GM19193 (cell line): Measurements from ENCODE around the gene KTN1.

Experiments
- POLR2A ChIP-seq: IDR thresholded peaks from 4 replicates; pipeline ENCODE4 v1.6.1; 2011; ENCODE audit not compliant: insufficient read depth, insufficient read length; ENCODE audit errors: extremely low read depth

KTN1 gene

GRCh38 chr14:55579724-55580469, at the start of gene KTN1:
KTN1 (plus strand) TSS chr14:55580207; CDS start chr14:55612049, 31,842 bp downstream.
- peak; percentile 65 for TF ChIP-seq POLR2A

- no peak for TF ChIP-seq POLR2A
Observed at GRCh38 chr14:55530464-55530863, 49.5 kb upstream of the KTN1 start.

- no peak for TF ChIP-seq POLR2A
Observed at GRCh38 chr14:55532645-55533344, 47.2 kb upstream of the KTN1 start.

GRCh38 chr14:55533960-55534359, 46.0 kb upstream of the KTN1 start:
- no peak for TF ChIP-seq POLR2A

- no peak for TF ChIP-seq POLR2A
Observed at GRCh38 chr14:55535516-55536203, 44.3 kb upstream of the KTN1 start.

- no peak for TF ChIP-seq POLR2A
Observed at GRCh38 chr14:55536204-55536708, 43.8 kb upstream of the KTN1 start.

GRCh38 chr14:55537782-55538181, 42.2 kb upstream of the KTN1 start:
- no peak for TF ChIP-seq POLR2A

- no peak for TF ChIP-seq POLR2A
Observed at GRCh38 chr14:55539975-55540374, 40.0 kb upstream of the KTN1 start.

GRCh38 chr14:55540847-55541773, 38.9 kb upstream of the KTN1 start:
- TF ChIP-seq POLR2A, result no peak

- TF ChIP-seq POLR2A, result no peak
Observed at GRCh38 chr14:55545779-55546178, 34.2 kb upstream of the KTN1 start.

- TF ChIP-seq POLR2A, result no peak
Observed at GRCh38 chr14:55546212-55546874, 33.7 kb upstream of the KTN1 start.

GRCh38 chr14:55547650-55548315, 32.2 kb upstream of the KTN1 start:
- no peak for TF ChIP-seq POLR2A

- no peak for TF ChIP-seq POLR2A
Observed at GRCh38 chr14:55553791-55554190, 26.2 kb upstream of the KTN1 start.
